RCC 7860 (cell line): ENCODE data around the gene ARV1.
"Not testable (repeated sequence)": the region's sequence is repeated elsewhere in the genome, so short reads cannot be mapped to it uniquely, and the experiment has no call there.

Source experiments
- DNase-seq: peaks from one replicate; pipeline ENCODE4 v3.0.0-alpha.2; 2015; ENCODE audit warnings: low spot score
- FAIRE-seq: peaks from 2 replicates; lab custom pipeline; 2012; peaks lifted over from hg19 to GRCh38; lab: Jason Lieb, UNC

ARV1 gene

GRCh38 chr1:230976360-230976759, 2.5 kb upstream of the ARV1 start:
- no peak for DNase-seq
- no peak for FAIRE-seq

GRCh38 chr1:230976825-230977747, 1.8 kb upstream of the ARV1 start:
- DNase-seq: no peak

GRCh38 chr1:230977761-230978490, 968 bp upstream of the ARV1 start:
- FAIRE-seq (no peak), DNase-seq (no peak)

More at GRCh38 chr1:230976825-230977747, 1.8 kb upstream of the ARV1 start:
- FAIRE-seq: no peak

- no peak for DNase-seq
- no peak for FAIRE-seq
Measured at GRCh38 chr1:230979389-230979716, 459 bp downstream of the ARV1 start.

- DNase-seq: no peak
- no peak for FAIRE-seq
Measured at GRCh38 chr1:230979952-230980351, 1.1 kb downstream of the ARV1 start.

- no peak for DNase-seq
- no peak for FAIRE-seq
Measured at GRCh38 chr1:230982696-230983095, 3.8 kb downstream of the ARV1 start.

- DNase-seq (no peak), FAIRE-seq (no peak)
Measured at GRCh38 chr1:230983811-230984210, 4.9 kb downstream of the ARV1 start.

GRCh38 chr1:230984622-230985515, 6.0 kb downstream of the ARV1 start:
- not testable (repeated sequence) for FAIRE-seq, DNase-seq

GRCh38 chr1:230985711-230986110, 6.8 kb downstream of the ARV1 start:
- peak; percentile 49 for FAIRE-seq
- peak; percentile 53 for DNase-seq

GRCh38 chr1:230986976-230987375, 8.1 kb downstream of the ARV1 start:
- FAIRE-seq: peak; percentile 92

GRCh38 chr1:230987448-230987847, 8.6 kb downstream of the ARV1 start:
- FAIRE-seq (no peak), DNase-seq (no peak)

More at GRCh38 chr1:230986976-230987375, 8.1 kb downstream of the ARV1 start:
- peak; percentile 69 for DNase-seq

GRCh38 chr1:230992100-230992774, 13.3 kb downstream of the ARV1 start:
- FAIRE-seq (no peak), DNase-seq (no peak)

- FAIRE-seq: no peak
- DNase-seq: no peak
Measured at GRCh38 chr1:230994860-230995259, 16.0 kb downstream of the ARV1 start.

GRCh38 chr1:231000201-231000600, 21.3 kb downstream of the ARV1 start:
- FAIRE-seq (no peak), DNase-seq (no peak)

- FAIRE-seq: no peak
Measured at GRCh38 chr1:231000639-231001038, 21.7 kb downstream of the ARV1 start.

GRCh38 chr1:231001892-231002291, 23.0 kb downstream of the ARV1 start:
- FAIRE-seq: no peak

More at GRCh38 chr1:231000639-231001038, 21.7 kb downstream of the ARV1 start:
- no peak for DNase-seq

GRCh38 chr1:231007535-231007934, 28.6 kb downstream of the ARV1 start:
- not testable (repeated sequence) for FAIRE-seq, DNase-seq

More at GRCh38 chr1:231001892-231002291, 23.0 kb downstream of the ARV1 start:
- DNase-seq: no peak

GRCh38 chr1:231011360-231011759, 32.5 kb downstream of the ARV1 start:
- no peak for FAIRE-seq
- no peak for DNase-seq

- FAIRE-seq (no peak), DNase-seq (no peak)
Measured at GRCh38 chr1:231011963-231012362, 33.1 kb downstream of the ARV1 start.

GRCh38 chr1:231013391-231014015, 34.6 kb downstream of the ARV1 start:
- no peak for DNase-seq
- FAIRE-seq: no peak
